ENCODE data around the gene MORN3.
"Not testable (repeated sequence)": the region's sequence is repeated elsewhere in the genome, so short reads cannot be mapped to it uniquely, and the experiment has no call there.

- not testable (repeated sequence) for TF ChIP-seq CTCF (conservative IDR thresholded peaks at IDR 0.05; ENCODE audit: low read length); EZH2phosphoT487 (IDR thresholded peaks at IDR 0.05; ENCODE audit: borderline replicate concordance)
These were observed 35.6 kb downstream of the MORN3 start for GRCh38 chr12:121633833-121634196.

Measured in Loucy (cell line).